Right kidney (tissue), 1 donor: Measurements from ENCODE around the gene RHOV.

Experiments
- DNase-seq: peaks from one replicate; pipeline ENCODE4 v3.0.0-alpha.2; 2016

The RHOV gene

DNA sequence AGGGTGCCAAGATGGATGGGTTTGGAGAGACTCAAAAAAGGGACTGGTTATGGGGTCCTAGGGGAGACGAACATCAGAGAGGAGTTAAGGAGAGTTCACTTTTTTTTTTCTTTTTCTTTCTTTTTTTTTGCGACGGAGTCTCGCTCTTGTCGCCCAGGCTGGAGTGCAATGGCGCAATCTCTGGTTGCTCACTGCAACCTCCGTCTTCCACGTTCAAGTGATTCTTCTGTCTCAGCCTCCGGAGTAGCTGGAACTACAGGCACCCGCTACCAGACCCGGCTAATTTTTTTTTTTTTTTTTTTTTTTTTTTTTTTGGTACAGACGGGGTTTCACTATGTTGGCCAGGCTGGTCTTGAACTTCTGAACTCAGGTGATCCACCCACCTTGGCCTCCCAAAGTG, 29.0 kb downstream of the RHOV start:
- DNase-seq, result no peak

DNA sequence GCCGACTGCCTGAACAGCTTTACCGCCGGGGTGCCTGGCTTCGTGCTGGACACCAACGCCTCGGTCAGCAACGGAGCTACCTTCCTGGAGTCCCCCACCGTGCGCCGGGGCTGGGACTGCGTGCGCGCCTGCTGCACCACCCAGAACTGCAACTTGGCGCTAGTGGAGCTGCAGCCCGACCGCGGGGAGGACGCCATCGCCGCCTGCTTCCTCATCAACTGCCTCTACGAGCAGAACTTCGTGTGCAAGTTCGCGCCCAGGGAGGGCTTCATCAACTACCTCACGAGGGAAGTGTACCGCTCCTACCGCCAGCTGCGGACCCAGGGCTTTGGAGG, 29.4 kb downstream of the RHOV start:
- DNase-seq, result no peak

DNA sequence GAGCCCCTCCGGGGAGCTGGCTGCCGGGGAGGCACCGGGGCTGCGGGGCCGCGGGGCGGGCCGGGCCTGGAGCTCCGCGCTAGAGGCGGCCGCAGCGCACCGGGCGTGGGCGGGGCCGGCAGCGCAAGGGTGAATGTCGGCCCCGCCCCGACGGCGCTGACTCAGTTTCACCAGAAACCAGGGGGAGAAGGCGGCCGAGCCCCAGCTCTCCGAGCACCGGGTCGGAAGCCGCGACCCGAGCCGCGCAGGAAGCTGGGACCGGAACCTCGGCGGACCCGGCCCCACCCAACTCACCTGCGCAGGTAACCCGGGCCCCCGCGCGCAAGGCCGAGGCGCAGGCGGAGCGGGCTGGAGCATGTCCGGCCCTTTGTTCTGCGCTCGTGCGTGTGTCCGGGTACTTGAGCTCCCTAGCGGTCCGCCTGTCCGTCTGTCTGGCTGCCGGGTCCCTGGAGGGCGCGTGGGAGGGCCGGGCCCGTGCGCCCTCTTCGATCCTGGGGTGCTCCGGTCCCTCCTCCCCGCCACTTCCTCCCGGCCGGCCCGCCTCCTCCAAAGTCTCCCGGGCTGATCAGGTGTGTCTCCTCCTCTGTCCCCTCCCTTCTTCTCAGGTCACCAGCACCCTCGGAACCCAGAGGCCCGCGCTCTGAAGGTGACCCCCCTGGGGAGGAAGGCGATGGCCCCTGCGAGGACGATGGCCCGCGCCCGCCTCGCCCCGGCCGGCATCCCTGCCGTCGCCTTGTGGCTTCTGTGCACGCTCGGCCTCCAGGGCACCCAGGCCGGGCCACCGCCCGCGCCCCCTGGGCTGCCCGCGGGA, 29.9 kb downstream of the RHOV start, which contains the start of gene SPINT1:
SPINT1 (plus strand) TSS at position 164 of the 811 bp plus-strand sequence; CDS start at position 671, 507 bp downstream.
- DNase-seq, result peak; percentile 84

DNA sequence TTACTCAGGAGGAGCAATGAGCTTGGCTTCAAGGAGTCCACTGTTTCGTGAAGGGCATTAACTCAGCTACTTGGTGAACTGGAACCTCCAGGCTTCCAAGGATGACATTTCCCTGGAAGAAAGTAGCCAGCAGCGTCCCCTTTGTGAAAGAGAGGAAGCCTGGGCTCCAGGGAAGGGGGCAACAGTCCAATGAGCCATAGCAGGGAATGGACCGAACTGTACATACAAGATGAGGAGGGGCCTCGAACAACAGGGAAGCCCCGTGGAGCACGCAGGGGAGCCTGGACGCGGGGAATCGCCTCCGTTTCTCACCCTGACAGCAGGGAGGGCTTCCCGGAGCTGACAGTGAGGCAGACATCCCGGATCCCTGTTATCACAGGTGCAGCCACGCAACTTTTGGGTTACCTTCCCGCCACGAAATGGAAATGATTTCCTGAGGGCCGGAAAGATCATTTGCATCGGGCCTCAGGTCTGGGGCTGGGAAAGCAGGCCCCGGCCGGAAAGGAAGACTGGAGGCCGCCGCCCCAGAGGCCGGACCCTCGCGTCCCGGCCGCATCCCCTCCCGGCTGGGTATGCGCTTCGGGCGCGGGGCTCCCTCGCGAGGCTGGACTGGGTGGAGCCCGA, 30.7 kb downstream of the RHOV start:
- peak; percentile 71 for DNase-seq

DNA sequence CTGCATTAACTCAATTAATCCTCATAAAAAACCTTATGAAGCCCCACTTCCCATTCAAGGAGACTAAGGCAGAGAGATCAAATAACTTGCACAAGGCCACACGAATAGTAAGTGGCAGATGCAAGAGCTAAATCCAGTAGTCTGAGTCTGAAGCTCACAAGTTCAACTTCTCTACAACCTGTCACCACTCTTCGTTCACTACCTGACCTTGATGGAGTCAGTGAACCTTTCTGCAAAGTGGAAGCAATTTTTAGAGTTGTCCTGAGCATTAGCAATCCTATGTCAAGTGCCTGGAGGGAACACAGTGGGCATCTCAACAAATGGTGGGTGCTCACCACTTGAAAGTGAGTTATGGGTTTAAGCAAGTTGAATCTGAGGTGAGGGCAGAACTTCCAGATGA, 32.3 kb downstream of the RHOV start:
- no peak for DNase-seq

DNA sequence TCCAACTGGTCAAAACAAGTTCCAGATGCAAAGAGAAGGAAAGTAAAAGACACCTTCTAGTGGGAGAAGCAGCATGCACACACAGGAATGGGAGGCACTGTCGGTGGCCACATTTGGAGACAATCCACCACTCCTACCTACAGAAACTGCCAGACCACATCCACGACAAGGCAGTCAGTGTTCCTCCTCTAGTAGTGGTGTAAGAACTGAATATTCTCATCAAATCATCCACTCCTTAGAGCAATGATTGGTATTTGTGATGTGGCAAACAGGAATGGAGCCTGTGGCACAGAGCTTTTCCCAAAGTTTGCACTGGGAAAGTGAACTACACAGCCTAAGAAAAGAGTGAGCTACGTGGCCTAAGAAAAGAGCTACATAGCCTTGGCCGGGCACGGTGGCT, 35.3 kb downstream of the RHOV start:
- DNase-seq, result no peak

DNA sequence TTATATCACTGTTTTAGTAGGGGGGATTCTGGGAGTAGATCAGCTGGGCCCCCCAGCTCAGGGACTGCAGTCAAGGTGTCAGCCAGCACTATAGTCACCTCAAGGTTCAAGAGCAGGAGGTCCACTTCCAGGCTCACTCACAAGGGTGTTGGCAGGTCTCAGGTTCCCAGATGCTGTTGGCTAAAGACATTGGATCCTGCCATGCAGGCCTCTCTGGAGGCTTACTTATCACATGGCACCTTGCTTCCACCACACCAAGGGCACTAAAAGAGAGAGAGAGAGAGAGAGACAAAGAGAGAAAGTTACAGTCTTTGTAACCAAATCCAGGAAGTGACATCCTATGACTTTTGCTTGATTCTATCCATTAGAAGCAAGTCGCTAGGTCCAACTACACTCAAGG, 38.0 kb downstream of the RHOV start:
- no peak for DNase-seq

DNA sequence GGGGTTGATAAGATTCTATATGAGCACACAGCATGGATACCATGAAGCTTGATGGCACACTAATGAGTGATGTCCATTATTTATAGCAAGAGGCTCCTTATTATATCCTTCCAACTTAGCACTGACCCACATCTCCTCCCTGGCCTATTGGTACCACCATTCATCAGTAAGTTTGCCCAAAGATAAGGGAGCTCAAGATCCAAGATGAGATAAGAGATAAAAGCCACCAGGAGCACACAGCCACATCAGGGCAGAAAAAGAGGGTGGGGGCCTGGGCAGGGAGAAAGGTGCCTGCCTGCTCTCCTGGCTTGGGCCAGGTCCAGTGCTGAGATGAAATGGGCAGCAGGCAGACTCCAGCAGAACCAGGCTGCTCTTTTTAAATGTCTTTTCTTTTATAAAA, 41.1 kb downstream of the RHOV start:
- DNase-seq, result no peak

DNA sequence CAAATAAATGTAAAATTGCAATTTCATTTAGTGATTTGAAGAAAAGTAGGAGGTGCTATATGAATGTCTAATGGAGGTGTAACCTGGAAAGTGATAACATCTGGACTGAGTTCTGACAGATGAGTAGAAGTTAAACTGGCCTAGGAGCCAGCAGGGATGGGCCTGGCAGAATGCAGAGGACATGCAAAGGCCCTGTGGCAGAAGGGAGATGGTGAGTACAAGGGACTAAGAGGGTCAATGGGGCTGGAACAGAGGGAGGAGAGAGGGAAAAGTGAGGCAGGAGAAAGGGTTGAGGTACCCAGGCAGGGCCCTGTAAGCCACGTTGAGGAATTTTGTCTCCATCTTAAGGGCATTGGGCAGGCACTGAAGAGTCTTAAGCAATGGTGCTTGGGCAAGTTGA, 42.2 kb downstream of the RHOV start:
- DNase-seq, result no peak

DNA sequence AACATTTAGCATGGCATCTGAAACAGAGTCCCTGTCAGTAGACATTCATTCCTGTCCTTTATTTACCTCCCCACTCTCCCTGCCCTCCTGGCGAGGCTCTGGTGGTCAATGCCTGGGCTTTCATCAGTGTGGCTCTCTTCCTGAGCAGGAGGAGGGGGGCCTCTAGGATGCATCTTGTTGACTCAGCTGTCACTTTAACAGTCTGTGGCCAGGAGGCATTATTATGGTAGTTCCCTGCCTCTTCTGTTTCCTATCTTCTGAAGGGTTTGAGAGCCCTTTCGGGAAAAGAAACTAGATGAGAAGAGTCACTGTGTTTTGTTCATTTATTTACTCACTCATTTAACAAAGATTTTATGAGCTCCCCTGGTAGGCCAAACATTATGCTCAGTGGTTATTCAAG, 43.1 kb downstream of the RHOV start:
- DNase-seq, result no peak

DNA sequence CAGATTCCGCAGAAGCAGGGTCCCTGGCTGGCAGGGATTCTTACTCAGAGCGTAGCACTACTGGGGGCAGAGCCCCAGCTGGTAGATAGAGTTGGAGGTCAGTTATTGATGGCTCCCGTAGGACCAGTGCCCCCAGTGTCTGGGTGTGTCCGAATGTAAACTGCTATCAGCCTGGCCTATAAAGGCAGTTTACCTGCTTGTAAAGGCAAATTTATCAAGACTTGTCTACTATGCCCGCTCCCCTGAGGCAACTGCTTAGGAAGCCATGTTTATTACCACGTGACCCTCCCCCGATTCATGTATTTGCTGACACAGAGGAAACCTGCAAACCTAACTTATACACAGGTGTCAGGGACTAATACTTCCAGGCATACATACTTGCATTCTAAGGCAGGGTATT, 44.9 kb downstream of the RHOV start:
- no peak for DNase-seq

DNA sequence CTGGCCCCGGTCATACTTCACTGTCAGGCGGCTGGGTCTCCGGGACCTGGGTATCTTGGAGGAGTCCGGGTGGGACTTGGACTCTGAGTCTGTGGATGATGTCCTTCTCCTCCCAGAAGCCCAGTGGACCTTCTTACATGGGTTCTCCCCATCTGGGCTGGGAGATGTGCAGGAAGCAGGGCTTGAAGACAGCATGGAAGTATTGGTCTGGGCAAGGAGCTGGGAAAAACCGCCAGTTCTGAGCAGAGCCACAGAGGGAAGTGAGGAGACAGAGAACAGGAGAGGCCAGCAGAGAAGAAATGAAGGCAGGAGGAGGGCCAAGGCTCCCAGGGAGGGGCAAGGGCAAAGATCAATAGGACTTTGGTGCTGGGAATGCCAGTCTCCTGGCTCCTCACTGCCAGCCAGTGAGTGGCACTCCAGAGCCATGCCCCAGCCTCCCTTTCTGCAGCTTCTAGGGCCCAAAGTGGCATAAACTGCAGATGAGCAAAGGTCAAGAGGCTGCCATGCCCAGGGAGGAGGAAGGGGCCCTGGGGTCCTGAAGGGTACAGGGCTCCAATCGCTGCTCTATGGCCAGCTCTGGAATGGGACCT, 45.5 kb downstream of the RHOV start, which contains the start of gene PPP1R14D:
PPP1R14D (minus strand) TSS at position 262 of the 590 bp plus-strand sequence; CDS start at position 195, 67 bp downstream.
- DNase-seq, result no peak

DNA sequence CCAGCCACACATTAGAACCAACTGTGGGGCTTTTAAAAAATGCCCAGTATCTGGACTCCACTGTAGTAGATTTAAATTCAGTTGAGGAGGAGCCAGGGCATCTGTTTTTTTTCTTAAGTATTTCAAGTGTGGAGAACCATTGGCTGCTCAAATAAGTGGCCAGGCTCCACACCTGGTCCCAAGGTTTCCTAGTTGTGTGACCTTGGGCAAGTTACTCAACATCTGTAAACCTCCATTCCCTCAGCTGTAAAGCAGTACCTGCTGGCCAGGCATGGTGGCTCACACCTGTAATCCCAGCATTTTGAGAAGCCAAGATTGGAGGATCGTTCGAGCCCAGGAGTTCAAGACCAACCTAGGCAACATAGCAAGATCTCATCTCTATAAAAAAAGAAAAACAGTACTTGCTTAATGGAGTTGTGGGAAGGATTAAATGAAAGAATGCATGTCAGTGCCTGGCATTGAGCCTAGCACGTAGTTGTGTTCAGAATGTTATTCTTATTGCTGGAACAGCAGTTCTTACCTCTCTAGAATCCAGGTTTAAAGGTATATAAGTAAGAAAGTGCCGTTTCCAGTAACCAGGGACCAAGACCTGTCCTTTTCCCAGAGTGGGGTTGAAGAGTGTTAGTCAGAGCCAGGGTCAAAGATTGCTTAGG, 47.5 kb downstream of the RHOV start:
- no peak for DNase-seq

DNA sequence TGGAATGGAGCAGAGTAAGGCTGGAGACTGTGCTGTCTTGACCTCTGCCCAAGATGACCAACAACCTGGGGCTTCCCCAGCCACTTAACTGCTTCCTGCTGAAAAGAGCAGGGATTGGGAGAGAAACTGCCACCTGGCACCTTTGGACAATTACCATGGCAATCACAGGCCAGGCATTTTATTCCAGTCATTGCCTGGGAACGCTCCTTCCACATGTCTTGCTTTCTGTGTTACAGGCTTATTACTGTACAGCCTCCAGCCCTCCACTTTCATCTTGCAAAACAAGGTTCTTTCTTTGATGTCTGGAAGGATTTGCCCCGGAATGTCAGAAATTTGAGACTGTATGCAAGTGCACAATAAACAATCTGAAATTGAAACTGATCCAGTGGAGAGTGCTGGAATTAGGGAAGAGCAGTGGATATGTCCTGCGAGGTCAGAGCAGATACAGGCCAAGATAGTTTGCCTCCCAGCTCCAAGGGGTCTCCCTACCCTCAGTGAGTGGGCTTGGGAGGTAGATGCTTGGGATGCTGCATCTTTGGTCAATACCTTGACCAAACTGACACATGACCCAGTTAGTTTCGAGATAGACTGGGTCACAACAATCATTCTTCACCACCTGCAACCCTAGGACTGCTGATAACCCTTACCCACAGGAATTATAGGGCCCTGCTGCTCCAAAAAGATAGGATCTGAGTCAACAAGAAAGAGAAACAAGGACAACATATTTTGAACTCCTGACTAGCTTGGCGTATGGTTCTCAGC, 48.2 kb downstream of the RHOV start:
- DNase-seq, result no peak

DNA sequence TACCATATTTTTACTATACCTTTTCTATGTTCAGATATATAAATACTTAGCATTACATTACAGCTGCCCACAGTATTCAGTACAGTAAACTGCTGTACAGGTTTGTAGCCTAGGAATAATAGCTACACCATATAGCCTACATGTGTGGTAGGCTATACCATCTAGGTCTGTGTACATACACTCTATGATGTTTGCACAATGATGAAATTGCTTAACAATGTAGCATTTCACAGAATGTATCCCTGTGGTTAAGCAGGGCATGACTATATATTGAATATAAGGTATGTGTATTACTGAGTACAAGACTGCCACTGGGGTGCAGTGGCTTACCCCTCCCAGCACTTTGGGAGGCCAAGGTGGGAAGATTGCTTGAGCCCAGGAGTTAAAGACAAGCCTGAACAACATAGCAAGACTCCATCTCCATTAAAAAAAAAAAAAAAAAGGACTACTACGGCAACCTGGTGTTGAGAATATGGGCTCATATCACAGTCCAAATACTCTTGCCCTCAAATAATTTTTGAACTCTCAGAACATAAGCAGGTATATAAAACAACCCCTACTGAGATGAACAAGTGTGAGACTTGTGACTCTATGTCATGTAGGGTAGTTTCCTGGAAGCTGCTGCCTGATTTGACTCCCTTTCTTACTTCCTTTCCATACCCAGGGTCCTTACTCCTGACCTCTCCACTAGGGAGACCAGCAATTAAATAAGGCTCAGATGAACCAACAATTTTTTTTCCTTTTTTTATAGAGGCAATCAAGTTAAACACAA, 50.3 kb downstream of the RHOV start:
- no peak for DNase-seq
